Activated CD4-positive, alpha-beta T cell treated with anti-CD3 and anti-CD28 coated beads, Interleukin-10, Interleukin-2, amounts not matched to agents 100 ng/mL and 50 ng/mL, durations not matched to agents 16 hours and 8 hours (primary cell): ENCODE results near the gene ATP9A.
"Not testable (repeated sequence)": the region's sequence is repeated elsewhere in the genome, so short reads cannot be mapped to it uniquely, and the experiment has no call there.

Source experiments
- DNase-seq: peaks from one replicate; pipeline ENCODE4 v3.0.0-alpha.2; 2020

ATP9A gene

DNA sequence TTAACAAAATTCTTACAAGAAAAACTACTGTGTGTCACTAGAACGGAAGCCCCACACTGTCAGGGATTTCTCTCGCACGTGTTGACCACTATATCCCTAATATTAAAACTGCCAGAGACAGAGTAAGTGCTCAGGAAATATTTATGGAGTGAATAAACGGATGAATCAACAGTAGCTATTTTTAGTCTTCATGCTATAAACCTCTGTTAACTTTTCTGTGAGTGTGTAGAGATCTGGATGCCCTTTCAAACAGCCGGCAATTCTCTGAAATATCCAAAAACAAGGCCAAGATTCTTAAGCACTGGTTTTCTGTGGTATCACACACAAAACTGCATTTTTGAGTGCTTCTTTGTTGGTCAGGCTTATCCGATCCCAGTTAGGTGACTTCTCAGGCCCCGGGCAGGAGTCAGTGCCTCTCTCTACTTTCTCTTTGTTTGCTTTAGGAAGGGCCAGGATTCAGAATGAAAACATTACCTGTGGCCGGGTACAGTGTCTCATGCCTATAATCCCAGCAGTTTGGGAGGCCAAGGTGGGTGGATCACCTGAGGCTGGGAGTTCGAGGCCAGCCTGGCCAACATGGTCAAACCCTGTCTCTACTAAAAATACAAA, 15.7 kb downstream of the ATP9A start:
- DNase-seq = no peak

DNA sequence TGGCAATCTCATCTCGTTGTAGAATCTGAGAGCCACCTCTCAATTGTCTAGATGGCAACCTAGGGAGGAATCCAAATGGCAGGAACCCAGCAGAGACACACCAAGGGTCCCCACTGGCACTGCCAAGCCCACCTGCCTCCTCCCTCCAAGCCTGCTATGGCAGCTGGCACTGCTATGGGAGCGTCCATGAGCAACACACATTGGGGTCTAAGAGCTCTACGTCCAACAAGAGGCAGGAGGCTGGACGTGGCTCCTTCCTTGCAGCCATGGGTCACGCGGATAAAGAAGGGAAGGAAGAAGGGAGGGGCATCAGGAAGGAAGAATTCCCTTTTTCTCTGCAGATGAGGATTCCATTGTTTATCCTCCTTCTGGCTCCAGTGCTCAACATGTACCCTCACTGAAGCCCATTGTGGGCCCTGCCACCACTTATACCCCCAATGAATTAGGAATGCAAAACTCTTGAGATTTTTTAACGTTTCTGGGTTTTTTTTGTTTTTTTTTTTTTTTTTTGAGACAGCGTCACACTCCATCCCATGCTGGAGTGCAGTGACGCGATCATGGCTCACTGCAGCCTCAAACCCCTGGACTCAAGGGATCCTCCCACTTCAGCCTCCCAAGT, 17.3 kb downstream of the ATP9A start:
- no peak for DNase-seq

DNA sequence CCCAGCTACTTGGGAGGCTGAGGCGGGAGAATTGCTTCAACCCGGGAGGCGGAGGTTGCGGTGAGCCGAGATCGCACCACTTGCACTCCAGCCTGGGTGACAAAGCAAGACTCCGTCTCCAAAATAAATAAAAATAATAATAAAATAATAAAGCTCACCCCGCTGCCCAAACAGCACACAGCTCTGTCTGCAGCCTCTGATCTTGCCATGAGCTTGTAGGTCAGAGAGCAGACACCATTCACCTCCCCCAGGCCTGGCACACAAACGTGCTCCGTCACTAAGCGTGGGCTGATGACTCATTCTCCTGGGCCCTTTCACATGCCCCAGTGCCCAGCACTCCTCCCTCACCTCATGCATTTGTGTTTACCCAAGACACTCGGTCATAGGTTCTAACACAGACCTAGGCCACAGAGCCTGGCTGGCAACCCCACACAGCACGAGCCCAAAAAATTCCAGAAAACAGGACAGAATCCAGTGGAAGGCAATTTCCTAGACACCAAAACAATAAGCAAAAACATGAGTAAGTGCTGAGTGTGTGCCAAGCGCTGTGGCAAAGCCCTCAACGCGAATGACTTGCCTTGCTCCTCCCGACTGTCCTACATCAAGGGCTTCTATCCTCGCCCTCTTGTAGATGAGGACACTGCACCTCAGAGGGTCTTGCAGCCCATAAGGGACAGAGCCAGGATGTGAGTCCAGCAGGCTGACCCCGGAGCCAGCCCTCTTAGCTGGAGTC, 18.0 kb downstream of the ATP9A start:
- DNase-seq = peak; percentile 50

DNA sequence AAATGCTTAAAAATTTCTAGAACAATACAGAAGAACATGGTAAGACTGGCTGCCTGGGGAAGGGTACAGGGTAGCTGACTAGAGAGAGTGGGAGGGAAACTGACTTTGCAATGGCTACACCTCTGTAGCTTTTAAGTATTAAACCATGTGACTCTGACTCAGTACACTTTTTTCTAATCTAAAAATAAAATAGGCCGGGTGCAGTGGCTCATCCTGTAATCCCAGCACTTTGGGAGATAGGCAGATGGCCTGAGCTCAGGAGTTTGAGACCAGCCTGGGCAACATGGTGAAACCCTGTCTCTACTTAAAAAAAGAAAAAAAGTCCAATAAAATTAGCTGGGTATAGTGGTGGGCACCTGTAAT, 18.5 kb downstream of the ATP9A start:
- no peak for DNase-seq

DNA sequence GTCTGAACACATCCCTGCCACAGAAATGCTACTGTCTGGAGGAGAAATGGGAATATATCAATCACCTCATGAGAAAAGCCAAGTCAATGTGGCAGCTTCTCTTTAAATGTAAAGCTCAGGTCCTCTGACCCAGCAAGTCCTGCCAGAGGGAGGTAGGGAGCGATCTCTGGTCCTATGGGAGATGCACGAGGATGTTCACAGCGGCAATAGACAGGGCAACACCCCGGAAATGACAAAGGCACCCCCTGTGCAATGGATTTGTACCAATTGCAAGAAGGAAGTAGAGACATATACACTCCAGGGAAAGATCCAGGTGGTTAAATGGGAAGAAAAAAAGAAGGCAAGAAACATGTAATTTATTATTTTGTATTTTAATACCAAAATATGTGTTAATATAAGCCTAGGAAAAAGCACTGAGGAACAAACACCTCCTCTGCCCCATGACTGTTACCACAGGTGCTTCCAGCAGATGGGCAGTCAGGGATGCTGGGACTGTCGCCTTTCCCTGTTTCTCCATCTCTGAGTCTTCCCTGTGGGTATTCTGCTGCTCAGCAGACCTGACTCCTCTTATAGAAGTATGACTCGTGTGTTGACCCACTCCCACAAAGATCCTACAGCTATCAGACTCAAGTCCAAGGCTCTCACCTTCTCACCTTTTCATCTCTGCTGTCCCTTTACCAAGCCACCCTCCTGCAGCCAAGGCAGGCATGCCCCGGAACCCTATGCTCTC, 20.8 kb downstream of the ATP9A start:
- no peak for DNase-seq

DNA sequence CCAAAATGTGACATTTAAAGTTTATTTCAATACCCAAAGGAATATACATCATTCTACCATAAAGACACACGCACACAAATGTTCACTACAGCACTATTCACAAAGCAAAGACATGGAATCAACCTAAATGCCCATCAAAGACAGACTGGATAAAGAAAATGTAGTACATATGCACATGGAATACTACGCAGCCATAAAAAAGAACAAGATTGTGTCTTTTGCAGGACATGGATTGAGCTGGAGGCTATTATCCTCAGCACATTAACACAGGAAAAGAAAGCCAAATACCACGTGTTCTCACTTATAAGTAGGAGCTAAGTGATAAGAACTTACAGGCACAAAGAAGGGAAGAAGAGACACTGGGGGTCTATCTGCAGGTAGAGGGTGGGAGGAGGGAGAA, 22.4 kb downstream of the ATP9A start:
- DNase-seq = no peak

DNA sequence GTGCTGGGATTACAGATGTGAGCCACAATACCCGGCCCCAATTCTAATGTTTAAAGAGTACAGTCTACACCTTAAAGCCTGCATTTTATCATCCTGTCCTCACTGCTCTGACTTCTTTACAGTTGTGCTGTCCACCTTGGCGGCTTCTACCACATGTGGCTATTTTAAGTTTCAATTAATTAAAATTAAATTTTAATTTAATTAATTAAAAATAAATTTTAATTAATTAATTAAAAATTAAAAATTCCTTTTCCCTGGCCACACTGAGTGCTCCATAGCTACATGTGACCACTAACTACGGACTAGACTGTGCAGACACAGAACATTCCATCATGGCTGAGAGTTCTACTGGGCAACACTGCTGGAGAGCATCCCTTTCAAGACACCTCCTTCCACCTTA, 27.4 kb downstream of the ATP9A start:
- DNase-seq = no peak

DNA sequence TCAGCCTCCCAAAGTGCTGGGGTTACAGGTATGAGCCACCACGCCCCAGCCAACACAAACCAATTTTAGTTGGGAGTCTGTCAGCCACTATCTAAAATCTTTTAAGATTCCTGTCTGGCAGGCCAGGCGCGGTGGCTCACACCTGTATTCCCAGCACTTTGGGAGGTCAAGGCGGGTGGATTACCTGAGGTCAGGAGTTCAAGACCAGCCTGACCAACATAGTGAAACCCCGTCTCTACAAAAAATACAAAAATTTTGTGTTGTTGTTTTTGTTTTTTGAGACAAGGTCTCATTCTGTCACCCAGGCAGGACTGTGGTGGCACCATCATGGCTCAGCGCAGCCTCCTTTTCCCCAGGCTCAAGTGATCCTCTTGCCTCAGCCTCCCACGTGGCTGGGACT, 27.9 kb downstream of the ATP9A start:
- DNase-seq = not testable (repeated sequence)

DNA sequence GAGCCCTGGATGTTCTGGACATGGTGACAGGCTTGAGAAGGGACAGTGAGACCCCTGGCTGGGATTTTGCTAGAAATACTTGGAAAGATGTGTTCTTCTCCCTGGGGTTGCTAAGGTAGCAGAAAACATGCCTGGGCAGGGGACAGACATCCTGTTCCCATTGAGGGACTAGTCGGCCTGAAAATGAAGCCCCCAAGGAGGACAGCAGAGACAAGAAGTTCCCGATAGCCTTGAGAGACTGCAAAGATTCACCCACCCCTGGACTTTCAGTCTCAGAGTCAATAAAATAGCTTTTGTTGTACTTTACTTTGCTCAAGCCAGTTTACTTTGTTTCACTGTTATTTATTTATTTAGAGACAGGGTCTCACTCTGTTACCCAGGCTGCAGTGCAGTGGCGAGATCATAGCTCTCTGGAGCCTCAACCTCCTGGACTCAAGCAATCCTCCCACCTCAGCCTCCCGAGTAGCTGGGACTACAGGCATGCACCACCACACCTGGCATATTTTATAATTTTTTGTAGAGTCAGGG, 28.4 kb downstream of the ATP9A start:
- no peak for DNase-seq

DNA sequence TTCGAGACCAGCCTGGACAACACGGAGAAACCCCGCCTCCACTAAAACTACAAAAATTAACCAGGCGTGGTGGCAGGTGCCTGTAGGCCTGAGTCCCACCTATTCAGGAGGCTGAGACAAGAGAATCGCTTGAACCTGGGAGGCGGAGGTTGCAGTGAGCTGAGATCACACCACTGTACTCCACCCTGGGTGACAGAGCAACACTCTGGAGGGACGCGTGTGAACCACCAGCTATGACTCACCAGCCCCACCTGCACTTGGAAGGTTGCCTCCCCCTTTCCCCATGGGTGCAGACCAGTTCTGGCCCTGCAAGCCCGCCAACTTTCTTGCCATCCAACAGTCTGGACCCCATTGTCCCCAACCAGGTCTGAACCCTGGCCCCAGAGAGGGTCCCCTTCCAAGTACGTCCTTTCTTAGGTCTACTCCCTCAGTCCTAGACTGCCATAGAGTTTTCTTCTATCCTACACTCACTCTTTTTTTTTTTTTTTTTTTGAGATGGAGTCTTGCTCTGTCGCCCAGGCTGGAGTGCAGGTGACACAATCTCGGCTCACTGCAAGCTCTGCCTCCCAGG, 29.2 kb downstream of the ATP9A start:
- DNase-seq = no peak

DNA sequence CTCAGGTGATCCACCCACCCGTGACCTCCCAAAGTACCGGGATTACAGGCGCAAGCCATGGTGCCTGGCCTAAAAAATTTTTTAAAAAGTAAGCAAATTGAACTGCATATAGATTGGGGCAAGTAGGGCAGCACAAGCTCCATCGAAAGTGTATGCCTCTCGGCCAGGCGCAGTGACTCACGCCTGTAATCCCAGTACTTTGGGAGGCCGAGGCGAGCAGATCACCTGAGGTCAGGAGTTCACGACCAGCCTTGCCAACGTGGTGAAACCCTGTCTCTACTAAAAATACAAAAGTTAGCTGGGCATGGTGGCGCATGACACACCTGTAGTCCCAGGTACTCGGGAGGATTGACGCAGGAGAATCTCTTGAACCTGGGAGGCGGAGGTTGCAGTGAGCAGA, 29.9 kb downstream of the ATP9A start:
- not testable (repeated sequence) for DNase-seq

DNA sequence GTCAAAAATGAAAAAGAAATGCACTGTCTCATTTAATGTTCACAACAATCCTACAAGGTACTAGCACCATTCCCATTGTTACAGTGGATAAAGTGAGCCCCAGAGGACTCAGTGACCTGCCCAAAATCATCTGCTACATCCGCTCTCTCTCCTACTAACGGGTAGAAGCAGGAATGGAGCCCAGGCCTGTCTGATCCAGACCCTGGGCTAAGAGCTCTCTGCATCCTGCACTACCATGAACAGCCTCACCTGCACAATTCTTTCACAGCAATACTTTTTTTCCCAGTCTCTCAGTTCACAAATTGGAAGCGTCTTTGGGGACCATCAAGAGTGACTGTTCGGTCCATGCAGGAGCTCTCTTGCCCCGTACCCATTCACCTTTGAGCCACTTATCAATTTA, 31.2 kb downstream of the ATP9A start:
- DNase-seq = no peak

DNA sequence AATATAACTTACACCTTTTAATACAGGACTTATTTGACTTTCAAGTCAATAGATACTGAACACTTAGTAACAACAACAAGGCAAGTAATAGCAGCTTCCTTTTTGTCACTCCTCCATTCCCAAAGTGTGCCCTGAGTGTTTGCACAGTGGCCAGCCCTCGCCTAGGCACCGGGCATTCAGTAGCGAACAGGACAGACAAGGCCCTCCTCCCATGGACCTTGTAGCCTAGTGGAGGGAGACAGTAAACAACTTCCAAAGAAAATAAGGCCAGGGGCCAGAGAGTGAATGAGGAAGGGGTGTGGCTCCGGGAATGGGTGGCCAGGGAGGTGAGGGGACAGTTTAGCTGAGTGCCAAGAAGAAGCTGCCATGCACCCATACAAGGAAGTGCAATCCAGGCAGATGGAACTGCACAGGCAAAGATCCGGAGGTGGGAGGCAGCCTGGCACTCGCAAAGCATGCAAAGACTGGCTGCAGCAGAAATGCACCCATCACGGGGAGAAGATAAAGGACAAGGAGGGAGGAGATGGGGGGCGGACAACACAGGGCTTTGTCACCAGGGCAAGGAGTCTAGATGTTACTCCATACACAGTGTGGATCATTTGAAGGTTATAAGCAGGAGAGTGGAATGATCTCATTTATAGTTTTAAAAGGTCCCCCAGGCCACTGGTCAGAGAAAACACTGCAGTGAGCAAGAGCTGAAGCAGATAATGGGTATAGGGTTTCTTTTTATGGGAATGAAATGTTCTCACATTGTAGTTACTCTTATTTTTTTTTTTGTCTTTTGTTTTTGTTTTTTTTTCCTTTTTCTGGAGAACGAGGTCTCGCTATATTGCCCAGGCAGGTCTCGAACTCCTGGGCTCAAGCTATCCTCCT, 32.2 kb downstream of the ATP9A start:
- DNase-seq = no peak

DNA sequence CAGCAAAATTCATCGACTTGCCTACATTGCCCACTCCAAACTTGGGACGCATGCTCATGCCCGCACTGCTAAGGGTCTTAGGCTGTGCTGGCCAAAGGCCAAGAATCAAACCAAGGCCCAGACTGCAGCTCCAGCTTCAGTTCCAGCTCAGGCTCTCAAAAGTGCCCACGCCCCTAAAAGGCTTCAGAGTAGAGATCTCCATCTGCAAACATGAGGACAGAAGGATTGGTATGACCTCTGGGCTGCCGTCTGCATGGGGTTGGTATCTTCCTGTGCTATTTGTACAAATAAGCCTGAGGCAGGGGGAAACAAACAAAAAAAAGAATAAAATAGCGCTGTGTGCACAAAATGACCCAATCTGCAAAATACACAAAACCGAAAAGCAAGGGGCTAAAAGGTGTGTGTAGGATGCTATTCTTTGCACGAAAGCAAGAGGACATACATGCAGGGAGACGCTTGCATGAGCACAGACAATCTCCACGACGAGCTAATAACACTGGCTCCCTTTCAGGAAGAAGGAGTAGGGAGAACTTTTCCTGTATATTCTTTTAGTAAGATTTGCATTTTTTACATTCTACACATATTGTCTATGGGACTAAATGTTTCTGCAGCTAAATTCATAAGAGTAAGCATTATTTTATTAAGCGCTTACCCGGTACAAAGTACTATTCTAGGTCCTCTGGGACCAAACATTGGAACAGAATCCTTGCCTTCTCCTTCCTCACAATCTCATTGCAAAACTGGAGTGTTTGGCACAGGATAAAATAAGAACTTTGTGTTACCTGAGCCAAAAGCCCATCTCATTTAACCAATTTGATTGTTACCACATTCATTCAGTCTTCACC, 33.1 kb downstream of the ATP9A start:
- no peak for DNase-seq

DNA sequence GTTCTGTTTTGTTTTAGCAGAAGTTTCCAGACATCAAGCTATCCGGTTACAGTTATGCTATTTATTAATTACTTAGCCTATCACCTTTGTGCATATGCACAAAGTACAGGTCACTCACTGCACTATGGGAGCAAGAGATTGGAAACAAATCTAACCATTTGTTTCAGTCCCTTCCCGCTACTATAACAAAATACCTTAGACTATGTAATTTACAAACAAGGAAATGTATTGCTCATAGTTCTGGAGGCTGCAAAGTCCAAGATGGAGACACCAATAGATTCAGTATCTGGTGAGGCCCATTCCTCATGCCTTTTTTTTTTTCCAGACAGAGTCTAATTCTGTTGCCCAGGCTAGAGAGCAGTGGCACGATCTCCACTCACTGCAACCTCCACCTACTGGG, 35.1 kb downstream of the ATP9A start:
- no peak for DNase-seq

DNA sequence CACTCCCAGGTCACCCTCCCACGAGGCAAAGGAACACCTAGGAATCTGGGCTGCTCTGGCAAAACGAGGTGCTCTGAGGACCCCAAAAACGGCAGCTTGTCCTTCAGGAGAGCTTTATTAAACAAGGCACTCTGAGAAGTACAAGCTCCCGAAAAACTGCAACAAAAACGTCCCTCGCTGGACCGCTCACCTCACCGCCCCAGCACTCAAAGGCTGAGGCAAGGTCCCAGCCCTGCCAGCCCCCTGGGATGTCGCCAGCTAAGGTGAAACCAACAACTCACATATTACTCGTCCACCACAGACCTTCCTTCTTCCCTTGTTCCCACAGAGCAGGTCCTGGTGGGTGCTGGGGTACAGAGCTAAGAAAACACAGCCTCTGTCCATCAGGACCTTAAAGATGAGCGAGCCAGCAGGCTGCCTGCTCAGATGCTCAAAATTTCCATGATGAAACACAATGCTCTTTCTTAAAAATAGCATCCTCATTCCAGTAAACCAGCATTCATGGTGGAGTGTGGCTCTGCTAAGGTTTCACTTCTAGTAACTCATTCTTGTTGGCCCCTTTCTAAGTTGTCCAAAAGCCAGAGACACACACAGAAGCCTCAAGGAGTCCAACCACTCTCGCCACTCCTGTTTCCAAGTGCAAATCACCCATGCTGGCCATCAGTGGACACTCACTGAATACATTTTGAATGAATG, 35.9 kb downstream of the ATP9A start:
- DNase-seq = no peak

DNA sequence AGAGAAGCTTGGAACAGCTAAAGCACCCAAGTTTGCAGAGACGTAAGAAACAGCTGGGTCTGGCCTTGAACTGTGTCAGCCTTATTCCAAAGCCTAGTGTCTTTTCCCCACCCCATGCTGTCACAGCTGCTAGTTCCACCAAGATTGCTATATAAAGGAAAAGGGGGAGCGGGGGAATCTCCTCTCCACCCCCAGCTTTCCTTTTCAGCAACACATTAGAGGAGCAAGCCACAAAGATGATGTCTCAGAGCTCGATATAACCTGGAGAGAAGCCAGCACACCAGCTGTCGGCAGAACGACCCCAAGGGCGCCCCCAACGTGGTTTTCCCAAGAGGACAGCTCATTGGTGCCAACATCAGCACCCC, 36.5 kb downstream of the ATP9A start:
- DNase-seq = no peak

DNA sequence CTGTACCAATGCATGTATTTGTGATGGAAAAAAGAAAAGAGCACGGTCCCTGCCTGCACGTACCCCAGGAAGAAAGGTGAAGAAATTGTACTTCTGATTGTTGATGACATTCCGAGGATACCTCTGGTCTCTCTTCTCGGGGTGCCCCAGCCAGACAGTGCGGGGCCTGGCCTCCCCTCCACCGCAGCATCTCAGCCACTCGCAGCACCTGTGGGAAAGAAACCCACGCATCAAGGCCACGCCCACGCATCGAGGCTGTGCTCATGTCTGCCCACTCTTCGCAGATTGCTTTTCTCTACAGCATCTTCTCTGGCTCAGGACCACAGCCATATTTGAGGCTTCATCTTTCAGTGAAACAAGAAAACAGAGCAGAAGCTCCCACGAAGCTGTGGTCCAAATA, 38.4 kb downstream of the ATP9A start:
- no peak for DNase-seq

DNA sequence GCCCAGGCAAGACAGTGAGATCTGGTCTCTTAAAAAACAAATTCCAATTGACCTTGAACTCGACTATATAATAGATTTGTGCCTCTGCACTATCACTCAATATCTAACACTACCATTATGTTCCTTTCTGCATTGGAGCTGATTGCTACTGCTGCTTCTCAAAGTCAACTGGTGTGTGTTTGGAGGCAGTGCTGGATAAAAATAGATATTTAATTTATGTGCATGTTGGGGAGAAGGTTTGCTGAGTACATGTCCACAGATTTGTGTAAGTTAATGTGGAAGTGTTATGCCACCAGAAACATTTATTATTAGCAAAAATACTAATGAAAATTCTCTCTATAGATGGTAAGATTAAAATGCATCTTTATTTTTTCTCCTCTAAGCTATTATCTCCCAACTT, 39.5 kb downstream of the ATP9A start:
- DNase-seq = no peak

DNA sequence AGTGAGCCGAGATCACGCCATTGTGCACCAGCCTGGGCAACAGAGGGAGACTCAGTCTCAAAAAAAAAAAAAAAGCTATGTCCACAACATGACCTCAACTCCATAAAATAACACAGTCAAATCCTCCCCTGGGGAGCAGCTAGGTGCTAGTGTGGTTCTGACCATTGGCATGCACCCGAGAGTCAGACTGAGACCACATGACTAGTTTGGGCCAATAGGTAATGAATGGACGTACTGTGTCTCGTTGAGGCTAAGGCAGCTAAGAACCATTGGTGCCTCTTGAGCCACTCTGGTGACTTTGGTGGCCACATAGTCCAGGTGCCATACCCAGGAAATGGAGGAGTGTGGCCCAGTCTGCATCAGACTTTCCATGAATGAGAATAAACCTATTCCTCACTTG, 40.3 kb downstream of the ATP9A start:
- DNase-seq = no peak
